Activated gamma-delta T cell treated with Interleukin-2 at 50 U/mL for 16 hours (primary cell): Measurements from ENCODE around the gene DNAJA4.

Experiments
- DNase-seq: peaks from one replicate; pipeline ENCODE4 v3.0.0-alpha.2; 2020

Gene DNAJA4

GRCh38 chr15:78264304-78265136, at the start of gene DNAJA4:
DNAJA4 (plus strand) TSS chr15:78264562; CDS start chr15:78264764, 202 bp downstream.
- DNase-seq, result peak; percentile 57

DNA sequence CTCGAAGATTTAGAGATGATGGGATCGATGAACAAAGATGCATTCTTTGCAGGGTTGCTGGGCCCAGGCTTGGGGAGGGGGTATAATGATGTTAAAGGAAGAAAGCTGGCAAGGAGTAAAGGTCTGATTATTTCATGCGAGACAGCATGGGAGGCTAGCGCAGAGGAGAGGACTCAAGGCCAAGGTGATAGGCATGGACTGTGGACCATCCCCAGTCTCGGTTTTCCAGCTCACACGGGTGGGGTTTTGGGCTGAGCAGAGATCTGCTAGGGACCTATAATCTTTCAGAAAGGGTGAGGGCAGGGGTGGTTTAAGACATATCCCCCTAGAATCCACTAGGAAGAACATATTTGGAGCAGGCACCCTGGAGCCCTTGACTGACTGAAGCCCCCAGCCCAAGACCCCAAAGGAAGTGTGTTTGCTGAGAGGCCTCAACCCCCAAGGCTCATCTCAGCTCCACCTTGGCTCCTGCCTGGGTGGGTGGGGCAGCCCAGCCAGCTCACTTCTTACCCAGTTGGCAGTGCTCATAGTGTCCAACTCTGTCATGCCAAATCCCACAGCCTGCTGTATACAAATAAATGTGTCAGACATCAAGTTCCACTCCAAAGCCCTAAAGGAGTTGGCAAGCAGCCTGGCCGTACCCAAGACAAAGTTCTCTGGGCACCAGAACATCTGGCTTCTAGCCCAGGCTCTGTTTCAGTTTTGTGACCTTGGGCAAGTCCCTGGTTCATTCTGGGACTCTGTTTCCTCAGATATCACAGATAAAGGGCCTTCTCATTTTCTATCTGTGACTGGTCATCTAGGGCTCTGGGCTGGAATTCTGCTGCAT, 47.9 kb upstream of the DNAJA4 start:
- no peak for DNase-seq

GRCh38 chr15:78220713-78221112, 43.6 kb upstream of the DNAJA4 start:
- DNase-seq, result no peak

DNA sequence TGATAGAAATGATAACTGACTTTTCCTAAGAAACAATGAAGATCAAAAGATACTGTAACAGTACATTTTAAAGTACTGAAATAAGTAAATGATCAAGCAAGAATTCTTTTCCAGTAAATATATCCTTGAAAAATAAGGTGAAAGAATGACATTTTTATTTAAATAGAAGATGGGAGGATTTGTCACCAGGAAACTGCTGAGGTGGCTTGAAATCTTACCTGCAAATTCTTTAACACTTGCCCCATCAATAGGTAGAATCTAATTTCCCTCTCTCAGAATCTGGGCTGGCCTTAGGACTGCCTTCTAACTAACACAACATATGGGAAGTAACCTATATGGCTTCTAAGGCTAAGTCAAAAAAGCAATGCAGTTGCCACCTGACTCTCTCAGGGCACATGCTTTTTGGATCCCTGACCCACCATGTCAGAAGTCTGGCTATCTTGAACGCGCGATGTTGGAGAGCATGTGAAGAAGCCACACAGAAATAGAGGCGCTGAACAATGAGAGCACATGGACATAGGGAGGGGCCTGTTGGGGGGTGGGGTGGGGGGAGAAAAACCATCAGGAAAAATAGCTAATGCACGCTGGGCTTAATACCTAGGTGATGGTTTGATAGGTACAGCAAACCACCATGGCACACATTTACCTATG, 41.5 kb upstream of the DNAJA4 start:
- DNase-seq, result no peak

GRCh38 chr15:78223396-78224022, 40.9 kb upstream of the DNAJA4 start:
- DNase-seq, result no peak

DNA sequence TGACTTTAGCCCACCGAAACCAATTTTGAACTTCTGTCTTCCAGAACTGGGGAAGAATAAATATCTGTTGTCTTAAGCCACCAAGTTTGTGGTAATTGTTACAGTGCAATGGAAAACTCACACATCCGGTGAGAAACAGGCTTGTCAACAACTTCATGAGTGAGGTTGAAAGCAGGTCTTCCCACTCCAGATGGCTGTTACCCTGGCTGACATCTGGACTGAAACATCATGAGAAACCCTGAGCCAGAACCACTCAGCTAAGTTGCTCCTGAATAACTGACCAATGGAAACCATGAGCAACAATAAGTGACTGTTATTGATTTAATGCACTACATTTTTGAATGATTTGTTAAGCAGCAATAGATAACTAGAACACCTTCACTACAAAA, 40.3 kb upstream of the DNAJA4 start:
- no peak for DNase-seq

DNA sequence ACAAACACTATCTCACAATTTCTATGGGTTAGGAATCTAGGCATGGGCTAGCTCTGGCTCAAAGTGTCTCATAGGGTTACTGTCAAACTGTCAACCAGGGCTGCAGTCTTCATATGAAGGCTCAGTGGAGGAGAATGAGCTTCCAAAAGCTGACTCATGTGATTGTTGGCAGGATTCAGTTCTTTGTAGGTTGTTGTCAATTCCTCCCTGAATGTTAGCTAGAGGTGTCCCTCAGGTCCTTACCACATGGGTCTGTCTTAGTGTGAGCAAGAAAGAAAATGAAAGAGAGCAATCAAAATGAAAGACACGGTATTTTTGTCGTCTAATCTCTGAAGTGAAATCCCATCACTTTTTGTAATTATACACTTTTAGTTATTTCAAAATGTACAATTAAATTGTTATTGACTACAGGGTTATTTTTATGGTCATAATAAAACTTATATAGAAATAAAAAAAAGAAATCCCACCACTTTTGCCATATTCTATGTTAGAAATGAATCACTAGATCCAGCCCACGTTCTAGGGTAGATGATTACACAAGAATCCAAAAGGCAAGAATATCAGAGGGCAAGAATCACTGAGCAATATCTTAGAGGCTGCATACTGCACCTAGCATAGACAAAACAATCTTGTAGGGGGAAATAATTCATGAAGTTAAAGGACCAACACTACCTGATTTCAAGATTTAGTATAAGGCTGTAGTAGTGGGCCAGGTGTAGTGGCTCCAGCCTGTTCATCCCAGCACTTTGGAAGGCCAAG, 38.4 kb upstream of the DNAJA4 start:
- no peak for DNase-seq

- DNase-seq, result no peak
Measured at GRCh38 chr15:78228356-78228996, 35.9 kb upstream of the DNAJA4 start.

GRCh38 chr15:78229431-78230406, 34.6 kb upstream of the DNAJA4 start:
- no peak for DNase-seq

DNA sequence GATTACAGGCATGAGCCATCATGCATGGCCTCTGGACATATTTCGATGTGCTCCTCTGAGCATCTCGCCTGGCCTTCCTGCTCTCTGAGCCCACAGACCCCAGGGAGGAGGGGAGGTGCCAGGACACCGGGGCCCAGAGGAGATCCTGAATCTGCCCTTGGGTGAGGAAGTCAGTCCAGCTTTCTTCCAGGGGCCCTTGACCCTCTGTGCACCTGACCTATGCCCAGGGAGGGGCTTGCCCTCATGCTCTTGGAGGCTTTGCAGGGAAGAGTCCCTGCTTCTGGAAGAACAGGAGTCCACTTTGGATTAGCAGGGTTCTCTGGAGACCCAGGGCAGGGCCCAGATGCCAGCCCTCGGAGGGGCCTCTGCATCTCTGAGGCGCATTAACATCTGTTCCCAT, 31.4 kb upstream of the DNAJA4 start:
- DNase-seq, result no peak

DNA sequence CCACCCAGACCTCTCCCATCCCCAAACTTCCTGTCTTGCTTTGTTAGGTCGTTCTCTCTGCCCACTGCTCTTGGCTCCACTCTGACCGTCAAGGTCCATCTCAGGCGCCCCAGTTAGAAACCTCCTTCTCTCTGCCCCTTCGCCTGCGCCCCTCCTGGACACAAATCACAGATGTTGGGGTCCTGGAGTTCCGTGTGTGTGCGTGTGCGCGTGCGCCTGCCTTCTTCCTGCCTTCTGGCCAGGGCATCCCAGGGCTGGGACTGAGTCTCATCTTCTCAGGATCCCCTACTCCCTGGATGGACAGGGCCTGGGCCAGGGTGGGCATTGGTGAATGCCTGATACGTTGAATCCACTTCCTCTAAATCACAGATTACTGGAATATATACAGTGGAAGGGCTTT, 30.9 kb upstream of the DNAJA4 start:
- DNase-seq, result no peak

DNA sequence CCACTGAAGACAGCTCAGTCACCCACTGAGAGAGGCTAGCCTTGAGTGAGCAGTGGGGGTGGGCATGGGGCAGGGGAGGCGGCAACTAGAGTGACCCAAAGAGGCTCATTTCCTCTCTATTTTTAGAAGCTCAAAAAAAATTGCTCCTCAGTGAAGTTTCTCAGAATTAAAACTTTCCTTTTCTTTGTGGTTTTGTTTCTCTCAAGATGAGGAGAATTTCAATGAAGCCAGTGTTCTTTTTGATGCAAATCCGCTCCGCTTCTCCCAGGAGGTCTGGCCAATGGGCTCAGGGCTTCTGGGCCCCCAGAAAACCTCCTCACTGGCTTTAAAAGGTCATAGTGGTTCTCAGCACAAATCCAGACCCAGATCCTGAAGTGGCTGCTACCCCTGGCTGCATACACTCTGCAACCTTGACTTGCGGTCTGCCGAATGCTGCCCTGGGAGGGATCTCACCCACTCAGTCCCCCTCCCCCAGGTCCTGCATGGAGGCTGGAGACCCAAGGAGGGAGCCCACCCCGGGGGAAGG, 29.8 kb upstream of the DNAJA4 start, which contains the start of gene ACSBG1:
Gene ACSBG1 (minus strand): TSS at position 51 of the 526 bp plus-strand sequence. CDS start 64 bp downstream, outside the sequence.
- DNase-seq, result no peak

DNA sequence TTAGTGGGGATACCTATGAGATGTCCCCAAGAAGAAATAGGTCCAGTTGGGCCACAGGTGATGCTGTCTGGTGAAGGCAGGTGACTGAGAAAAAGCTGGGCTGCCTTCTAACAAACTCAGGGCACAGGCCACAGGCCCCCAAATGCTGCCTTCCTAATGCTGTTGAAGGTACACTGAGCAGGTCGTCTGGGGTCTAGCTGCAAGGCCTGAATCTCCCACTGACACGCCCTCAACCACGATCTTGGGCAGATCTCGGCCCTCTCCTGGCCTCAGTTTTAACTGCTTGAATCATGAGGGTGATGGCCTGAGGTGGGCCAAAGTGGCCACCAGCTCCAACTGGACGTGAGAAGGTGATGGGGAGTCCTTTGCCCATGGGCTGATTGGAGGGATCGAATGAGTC, 27.9 kb upstream of the DNAJA4 start:
- DNase-seq, result no peak

- no peak for DNase-seq
Measured at GRCh38 chr15:78237146-78237545, 27.2 kb upstream of the DNAJA4 start.

- no peak for DNase-seq
Measured at GRCh38 chr15:78239811-78240210, 24.6 kb upstream of the DNAJA4 start.

DNA sequence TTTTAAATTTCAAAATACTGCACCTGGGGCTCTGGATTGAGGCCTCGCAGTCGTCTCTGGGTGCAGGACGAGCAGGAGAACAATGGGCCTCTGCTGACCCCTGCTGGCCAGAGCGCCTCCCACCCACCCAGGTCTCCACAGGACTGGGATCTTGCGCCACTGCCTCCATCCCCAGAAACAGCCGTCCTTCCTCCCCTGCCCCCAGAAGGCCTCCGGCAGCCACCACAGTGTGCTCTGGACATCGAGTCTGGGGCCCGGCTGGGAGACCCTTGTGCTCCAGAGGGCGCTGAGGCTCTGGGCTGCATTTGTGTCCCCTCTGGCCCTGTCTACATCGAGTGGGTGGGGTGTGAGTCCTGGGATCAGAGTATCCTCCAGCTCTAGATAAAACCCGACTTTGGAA, 23.3 kb upstream of the DNAJA4 start:
- peak; percentile 82 for DNase-seq

- DNase-seq, result no peak
Measured at GRCh38 chr15:78242128-78242527, 22.2 kb upstream of the DNAJA4 start.

DNA sequence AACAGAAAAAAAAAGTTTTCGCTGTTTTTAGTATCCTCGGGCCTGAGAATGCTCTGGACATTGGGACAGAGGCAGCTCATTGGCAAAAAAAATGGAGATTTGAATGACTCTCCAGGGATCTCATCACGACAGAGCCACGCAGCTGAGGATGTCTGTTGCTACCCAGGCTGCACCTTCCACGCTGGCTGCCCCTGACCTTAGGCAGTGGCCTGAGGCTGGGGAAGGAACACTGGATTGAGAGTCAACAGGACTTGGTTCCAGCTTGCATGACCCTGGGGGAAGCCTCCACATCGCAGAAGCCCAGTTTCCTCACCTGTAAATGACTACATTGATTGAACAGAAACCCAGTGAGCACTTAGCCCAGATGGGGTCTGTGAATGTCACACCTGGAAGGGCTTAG, 21.3 kb upstream of the DNAJA4 start:
- DNase-seq, result no peak

DNA sequence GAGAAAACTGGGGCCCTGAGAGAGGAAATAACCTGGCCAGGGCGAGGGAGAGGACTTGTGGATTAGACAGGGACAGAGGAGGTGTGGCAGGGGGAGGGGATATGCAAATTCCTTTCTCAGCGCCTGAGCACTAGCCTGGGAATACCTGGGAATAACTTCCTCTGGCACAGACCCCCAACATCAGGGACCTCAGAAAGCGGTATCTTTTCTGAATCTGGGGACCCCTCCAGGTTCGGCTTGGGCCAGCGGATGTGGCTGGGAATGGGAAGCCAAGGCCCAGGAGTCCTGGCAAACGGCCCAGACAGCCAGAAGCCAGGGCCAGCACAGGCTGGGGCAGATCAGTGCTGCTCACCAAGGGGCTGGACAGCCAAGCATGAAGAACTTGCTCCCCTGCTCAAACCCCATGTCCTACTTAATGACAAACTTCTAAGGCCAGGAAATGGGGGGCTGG, 20.8 kb upstream of the DNAJA4 start:
- DNase-seq, result no peak

- DNase-seq, result no peak
Measured at GRCh38 chr15:78244101-78244500, 20.3 kb upstream of the DNAJA4 start.
